Ovary (tissue), 9 donors: ENCODE results near the gene ARG1. TPM values are rescaled to one million over a fixed set of nuclear protein-coding genes. Genes with fewer than 3 reads are reported as not detected.
A peak's percentile ranks its signal among the peaks of the same experiment; 100 is the strongest.

Experiments used
- DNase-seq, 5 donors: peaks; one replicate each; pipeline ENCODE4 v3.0.0-alpha.2; 2019 to 2020
- H3K27ac ChIP-seq, 2 donors: fragments of 200-600 bp; one replicate each; pipeline versions ENCODE4 v1.5.1 to v1.8.0; 2019 to 2022
- H3K27me3 ChIP-seq: fragments of 200-600 bp; one replicate; pipeline ENCODE4 v1.8.0; 2022
- H3K36me3 ChIP-seq: fragments of 200-600 bp; sonication (generic); one replicate; pipeline ENCODE4 v1.5.1; 2019
- H3K4me1 ChIP-seq: one replicate; pipeline ENCODE4 v1.8.1; 2013; ENCODE audit warnings: mild to moderate bottlenecking, moderate library complexity; ENCODE audit not compliant: insufficient read depth
- H3K4me3 ChIP-seq: fragments of 200-600 bp; sonication (generic); one replicate; pipeline ENCODE4 v1.5.1; 2017
- H3K9me3 ChIP-seq, 2 donors: fragments of 200-600 bp in 1 of 2; sonication (generic) in 1 of 2; one replicate each; pipeline versions ENCODE4 v1.5.1 to v1.8.1; 2013 to 2019; ENCODE audit warnings: mild to moderate bottlenecking in 1 of 2, moderate library complexity in 1 of 2
- EP300 ChIP-seq: sonication (generic); formaldehyde crosslinking; IDR thresholded peaks from one replicate; pipeline ENCODE4 v1.6.1; 2017; ENCODE audit warnings: antibody characterized with exemption
- POLR2A ChIP-seq: fragments of 450-650 bp; IDR thresholded peaks from one replicate; pipeline ENCODE4 v1.6.1; 2017; ENCODE audit warnings: antibody characterized with exemption, mild to moderate bottlenecking, moderate library complexity
- WGBS, 3 donors: extraction: QIAGEN DNeasy Blood & Tissue Kit in 1 of 3; methylation state at CpG; one replicate each; pipeline versions ENCODE4 v1.1.5 to v1.1.7; 2013 to 2017; 5-methylcytosine and 5-hydroxymethylcytosine counted together
- intact Hi-C, 4 donors: fragments of 100-400 bp; cut with DNase I; formaldehyde crosslinking; loops; one replicate each; pipeline versions ENCODE4 v1.11.0 to v1.15.1; 2022 to 2023
- polyA plus RNA-seq, 2 donors: library from polyadenylated mRNA; stranded (reverse); fragments of 200-250 nt in 1 of 2; fragments of 350-450 nt in 1 of 2; fragmentation: Illumina TruSeq in 1 of 2; extraction: RNeasy Lipid Tissue Mini Kit (QIAGEN cat#74804) in 1 of 2; gene quantifications; one replicate each; pipeline ENCODE4 v1.2.3, GENCODE V29; 2013 to 2014
- total RNA-seq, 7 donors: library from RNA; depleted of rRNA in 2 of 7; stranded (reverse); fragments of >200 nt in 2 of 7; fragmentation: NEBNext Ultra II Directional in 3 of 7; extraction: Animal tissue kit (Norgen Biotek cat#: 25700) in 3 of 7; gene quantifications; one replicate each; pipeline versions ENCODE4 v1.1.0 to v1.2.4, GENCODE V29; 2016 to 2023
- TF ChIP-seq, protein P1 (sequence below), 3 donors: fragments of 450-650 bp in 2 of 3; fragments of 200-600 bp in 1 of 3; IDR thresholded peaks; one replicate each; pipeline versions ENCODE4 v1.5.1 to v1.8.0; 2016 to 2022; ENCODE audit warnings: antibody characterized with exemption in 3 of 3, mild to moderate bottlenecking in 1 of 3
- donor health status: DM: no; HTN: no; CAD: no; lungs with moderate emphysema.
- donor health status: DM: no; HTN: no; CAD: no.
- donor health status: Bipolar disorder and iron deficiency.
- donor health status: DM: yes; HTN: yes; CAD: no.
- donor health status: DM: no; HTN: no; CAD: no.
- donor health status: DM: yes; HTN: yes; CAD: no.

ARG1 gene
- total and polyA plus RNA-seq, 9 donors = 0.08 to 0.69 (median 0.30) TPM; not detected in 4

DNA sequence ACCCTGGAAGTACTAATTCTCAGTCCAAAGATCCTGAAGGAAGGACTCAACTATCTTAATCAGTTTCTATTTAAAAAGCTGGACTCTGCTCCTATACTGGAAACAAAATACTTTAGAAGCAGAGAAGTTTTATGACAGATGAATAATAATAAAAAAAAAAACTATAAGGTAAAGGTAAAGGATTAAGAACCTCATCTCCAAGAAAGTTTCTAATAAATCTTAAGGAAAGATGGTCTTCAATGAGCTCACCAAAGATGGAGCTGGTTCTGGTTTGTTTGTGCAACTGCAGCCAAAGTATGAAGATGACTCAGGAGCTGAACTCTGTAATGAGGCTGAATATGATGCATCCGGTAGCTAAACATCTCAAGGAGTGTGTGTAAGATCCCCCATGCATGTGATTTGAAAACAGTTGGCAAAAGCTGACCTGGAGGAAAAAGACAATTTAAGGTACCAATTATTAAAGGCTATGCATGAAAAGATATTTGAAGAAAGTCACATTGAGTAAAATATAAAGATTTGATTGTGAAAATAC is 29.8 kb downstream of the ARG1 start:
- no peaks in the 10 kb centered on the region for H3K36me3 ChIP-seq
- no peak for DNase-seq
- intact Hi-C loops = no loop called here
- no peaks in the 10 kb centered on the region for H3K27me3 ChIP-seq
- TF ChIP-seq POLR2A = no peak
- TF ChIP-seq EP300 = no peak
- TF ChIP-seq, protein P1, sequence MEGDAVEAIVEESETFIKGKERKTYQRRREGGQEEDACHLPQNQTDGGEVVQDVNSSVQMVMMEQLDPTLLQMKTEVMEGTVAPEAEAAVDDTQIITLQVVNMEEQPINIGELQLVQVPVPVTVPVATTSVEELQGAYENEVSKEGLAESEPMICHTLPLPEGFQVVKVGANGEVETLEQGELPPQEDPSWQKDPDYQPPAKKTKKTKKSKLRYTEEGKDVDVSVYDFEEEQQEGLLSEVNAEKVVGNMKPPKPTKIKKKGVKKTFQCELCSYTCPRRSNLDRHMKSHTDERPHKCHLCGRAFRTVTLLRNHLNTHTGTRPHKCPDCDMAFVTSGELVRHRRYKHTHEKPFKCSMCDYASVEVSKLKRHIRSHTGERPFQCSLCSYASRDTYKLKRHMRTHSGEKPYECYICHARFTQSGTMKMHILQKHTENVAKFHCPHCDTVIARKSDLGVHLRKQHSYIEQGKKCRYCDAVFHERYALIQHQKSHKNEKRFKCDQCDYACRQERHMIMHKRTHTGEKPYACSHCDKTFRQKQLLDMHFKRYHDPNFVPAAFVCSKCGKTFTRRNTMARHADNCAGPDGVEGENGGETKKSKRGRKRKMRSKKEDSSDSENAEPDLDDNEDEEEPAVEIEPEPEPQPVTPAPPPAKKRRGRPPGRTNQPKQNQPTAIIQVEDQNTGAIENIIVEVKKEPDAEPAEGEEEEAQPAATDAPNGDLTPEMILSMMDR (IDR thresholded peaks at IDR 0.05) = no peak
- H3K9me3 ChIP-seq = no peaks in the 10 kb centered on the region
- no peak overlapping the region for H3K4me3 ChIP-seq
- no peaks in the 10 kb centered on the region for H3K4me1 ChIP-seq
- WGBS, 3 donors = 17 to 62% (median 58%) methylated on average over 1 of the region's 1 CpG
- no peak overlapping the region for H3K27ac ChIP-seq

DNA sequence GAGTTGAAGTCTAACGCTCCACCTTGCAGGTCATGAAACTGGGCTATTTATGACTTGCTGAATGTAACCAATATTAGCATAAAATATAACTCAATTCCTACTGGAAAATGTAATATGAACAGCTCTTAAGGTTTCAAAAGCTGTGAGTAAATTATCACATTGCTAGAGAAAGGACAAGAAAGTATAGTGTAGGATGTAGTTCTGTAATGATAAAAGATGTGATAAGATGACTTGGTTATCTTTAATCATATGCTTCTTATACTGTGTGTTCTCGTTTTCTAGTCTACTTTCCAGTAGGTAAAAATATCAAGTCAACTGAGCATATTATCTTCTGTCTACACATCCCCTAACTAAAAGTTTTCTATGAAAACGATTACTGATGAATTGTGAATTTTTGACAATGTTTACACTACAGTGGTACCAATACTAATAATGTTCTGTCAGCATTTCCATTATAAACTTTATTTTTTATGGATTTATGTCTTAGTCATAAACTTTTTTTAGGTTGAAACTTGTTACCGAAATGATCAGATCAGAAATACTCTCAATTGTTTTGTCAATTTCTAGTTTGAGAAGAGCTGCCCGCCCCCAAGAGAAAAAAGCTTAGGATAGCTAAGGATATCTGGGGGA is 40.4 kb downstream of the ARG1 start:
- WGBS, 3 donors = 84 to 89% (median 85%) methylated on average over 5 of the region's 5 CpGs
- intact Hi-C loops = no loop called here
- no peak for DNase-seq
- Histone ChIP-seq H3K4me3 (no peak overlapping the region), H3K27me3 (no peaks in the 10 kb centered on the region), H3K27ac (no peak overlapping the region), H3K9me3 (no peaks in the 10 kb centered on the region), H3K4me1 (no peaks in the 10 kb centered on the region), H3K36me3 (no peaks in the 10 kb centered on the region)
- TF ChIP-seq EP300 (no peak), POLR2A (no peak)
- TF ChIP-seq, protein P1 (IDR thresholded peaks at IDR 0.05) = no peak

DNA sequence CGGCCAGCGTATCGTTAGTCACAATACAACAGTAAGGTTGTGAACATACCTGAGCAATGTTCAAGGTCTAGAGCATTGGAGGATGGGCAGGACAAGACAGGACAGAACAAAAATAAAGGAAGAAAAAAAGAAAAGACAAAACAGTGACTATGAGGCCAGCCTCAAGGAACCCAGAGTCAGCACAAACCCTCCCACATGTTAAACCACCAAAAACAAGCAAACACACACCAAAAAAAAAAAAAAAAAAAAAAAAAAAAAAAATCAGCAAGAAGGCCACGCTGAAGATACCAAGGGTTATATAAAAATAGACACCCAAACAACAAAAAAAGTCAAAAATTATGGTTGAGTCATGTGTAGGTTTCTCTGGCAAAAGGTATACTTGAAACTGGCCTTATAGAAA is 42.2 kb downstream of the ARG1 start:
- no peak overlapping the region for H3K27ac ChIP-seq
- no peaks in the 10 kb centered on the region for H3K4me1 ChIP-seq
- intact Hi-C loops = no loop called here
- no peak overlapping the region for H3K4me3 ChIP-seq
- DNase-seq = no peak
- no peaks in the 10 kb centered on the region for H3K9me3 ChIP-seq
- no peaks in the 10 kb centered on the region for H3K36me3 ChIP-seq
- 85 to 94% (median 92%) methylated on average over 4 of the region's 4 CpGs for WGBS, 3 donors
- no peaks in the 10 kb centered on the region for H3K27me3 ChIP-seq
- TF ChIP-seq POLR2A (no peak), EP300 (no peak)
- TF ChIP-seq, protein P1 (IDR thresholded peaks at IDR 0.05) = no peak

- H3K27ac ChIP-seq = peak within 1 kb of the TSS in 1 of 2 donors; percentile 38
- WGBS, 3 donors = 0% methylated on average over 50 to 53 of the region's 53 CpGs
- intact Hi-C loops = no loop called here
- H3K4me3 ChIP-seq = peak within 1 kb of the TSS; percentile 78
- no peaks in the 10 kb centered on the region for H3K4me1 ChIP-seq
- no peaks in the 10 kb centered on the region for H3K36me3 ChIP-seq
- TF ChIP-seq EP300 = no peak
- TF ChIP-seq POLR2A = peak; percentile 57
- TF ChIP-seq, protein P1 (IDR thresholded peaks at IDR 0.05) = peak; percentile 87 to 92 (median 90)
- no peaks in the 10 kb centered on the region for H3K9me3 ChIP-seq
- peak; percentile 87 to 97 (median 94) for DNase-seq
- H3K27me3 ChIP-seq = no peaks in the 10 kb centered on the region
These were observed 55.0 kb downstream of the ARG1 start, which contains the start of gene MED23 for GRCh38 chr6:131627724-131628682. Gene MED23 (minus strand): TSS chr6:131628242. CDS start chr6:131628049, 193 bp downstream.
